ENCODE data around the gene PRSS21. TPM values are rescaled to one million over a fixed set of nuclear protein-coding genes. Genes with fewer than 3 reads are reported as not detected.

PRSS21 gene
- total RNA-seq, 1 experiment from 2014 or later: 1.5 TPM

DNA sequence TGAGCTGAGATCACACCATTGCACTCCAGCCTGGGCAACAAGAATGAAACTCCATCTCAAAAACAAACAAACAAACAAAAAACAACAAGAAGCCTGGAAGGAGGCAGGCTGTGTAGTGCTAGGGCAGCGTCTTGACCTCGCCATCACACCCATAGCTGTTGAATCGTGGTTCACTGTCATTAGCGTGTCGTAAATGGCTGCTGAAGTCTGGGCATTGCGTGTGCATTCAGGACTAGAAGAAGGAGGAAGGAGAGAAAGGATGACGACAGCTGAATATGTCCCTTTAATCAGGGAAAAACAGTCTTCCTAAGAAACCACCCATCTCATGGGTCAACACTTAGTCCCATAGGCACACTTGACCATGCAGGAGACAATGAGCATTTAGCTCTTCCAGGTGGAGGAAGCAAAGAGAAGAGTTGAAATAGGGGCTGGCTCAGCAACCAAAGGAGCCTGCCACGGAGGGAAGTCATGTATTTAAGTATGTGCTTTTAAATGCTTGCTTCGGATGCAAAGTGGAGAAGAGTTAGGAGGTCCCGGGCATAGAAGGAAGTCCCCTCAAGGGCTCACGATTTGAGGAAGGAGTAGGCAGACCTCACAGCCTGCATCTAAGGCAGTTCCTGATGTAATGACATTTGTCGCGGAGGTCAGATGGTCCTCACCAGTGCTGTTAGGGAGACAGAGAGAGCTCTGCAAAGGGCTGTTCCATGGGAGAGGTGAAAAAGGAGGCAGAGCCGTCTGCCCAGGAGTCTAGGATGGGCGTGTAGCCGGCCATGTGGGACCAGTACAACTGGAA lies 32.1 kb downstream of the PRSS21 start (continued):
- TF ChIP-seq CREB1 (CRISPR knock-in tag; IDR thresholded peaks at IDR 0.05): no peak
- TF ChIP-seq NFATC4 (CRISPR knock-in tag; IDR thresholded peaks at IDR 0.05): no peak
- TF ChIP-seq ATF1 (CRISPR knock-in tag; IDR thresholded peaks at IDR 0.05): no peak
- no peak for TF ChIP-seq GTF2I (CRISPR knock-in tag; conservative IDR thresholded peaks at IDR 0.05)
- no peak for TF ChIP-seq KAT7 (CRISPR knock-in tag; IDR thresholded peaks at IDR 0.05; ENCODE audit: borderline replicate concordance)
- TF ChIP-seq, protein P1, sequence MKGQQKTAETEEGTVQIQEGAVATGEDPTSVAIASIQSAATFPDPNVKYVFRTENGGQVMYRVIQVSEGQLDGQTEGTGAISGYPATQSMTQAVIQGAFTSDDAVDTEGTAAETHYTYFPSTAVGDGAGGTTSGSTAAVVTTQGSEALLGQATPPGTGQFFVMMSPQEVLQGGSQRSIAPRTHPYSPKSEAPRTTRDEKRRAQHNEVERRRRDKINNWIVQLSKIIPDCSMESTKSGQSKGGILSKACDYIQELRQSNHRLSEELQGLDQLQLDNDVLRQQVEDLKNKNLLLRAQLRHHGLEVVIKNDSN (CRISPR knock-in tag; IDR thresholded peaks at IDR 0.05): no peak

DNA sequence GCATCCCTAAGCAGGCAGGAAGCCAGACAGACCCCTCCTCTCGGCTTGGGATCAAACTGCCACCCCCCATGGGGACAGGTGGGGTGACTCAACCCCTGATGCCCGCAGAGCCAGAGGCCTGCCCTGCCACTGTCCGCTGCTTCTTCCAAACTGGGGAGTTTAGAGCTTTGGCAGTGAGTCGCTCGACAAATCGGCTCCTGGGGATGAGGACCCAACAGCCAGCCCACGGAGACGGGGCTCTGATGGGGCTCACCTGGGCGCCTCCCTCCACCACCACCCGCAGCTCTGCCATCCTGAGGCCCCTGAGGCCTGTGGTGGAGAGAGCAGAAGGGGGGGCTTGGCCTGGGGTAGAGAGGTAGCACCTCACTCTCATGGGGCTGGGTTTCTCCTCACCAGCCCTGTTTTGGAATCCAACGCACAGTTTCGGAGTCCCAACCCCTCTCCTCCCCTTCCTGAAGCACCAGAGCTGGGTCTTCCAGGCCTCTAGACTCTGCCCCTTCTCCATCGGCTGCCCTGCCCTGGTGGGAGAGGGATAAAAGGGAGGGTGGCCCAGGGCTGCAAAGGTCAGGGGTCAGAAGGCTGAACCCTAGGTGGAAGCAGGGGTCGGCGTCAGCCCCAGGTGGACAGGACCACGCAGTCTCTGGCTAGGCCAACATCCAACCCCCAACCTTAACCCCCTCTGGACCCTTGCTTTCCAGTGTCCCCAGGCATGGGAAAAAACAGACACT lies 35.1 kb downstream of the PRSS21 start:
- POLR2A ChIA-PET: no interaction called here
- H3K27me3 Mint-ChIP-seq (ENCODE audit: low read depth): peaks cover 25% of the 10 kb centered on the region
- no peak overlapping the region for H3K4me3 Mint-ChIP-seq
- H3K9me3 Mint-ChIP-seq: peaks cover 11% of the 10 kb centered on the region
- ATAC-seq: no peak
- H3K36me3 Mint-ChIP-seq: peaks cover 8% of the 10 kb centered on the region
- no peak overlapping the region for H3K27ac Mint-ChIP-seq
- CTCF ChIA-PET: interaction anchor here (2.3 to 3.8 kb wide), 2 partner anchors 13 to 16 kb away, joined by 4 to 27 read pairs; no protein-coding TSS in a partner anchor
- no peak for DNase-seq (ENCODE audit: low spot score)
- H3K4me1 Mint-ChIP-seq: no peaks in the 10 kb centered on the region
- no peak for TF ChIP-seq CREB1 (CRISPR knock-in tag; IDR thresholded peaks at IDR 0.05)
- no peak for TF ChIP-seq TEAD4 (CRISPR knock-in tag; IDR thresholded peaks at IDR 0.05)
- no peak for TF ChIP-seq SP1 (CRISPR knock-in tag; conservative IDR thresholded peaks at IDR 0.05)
- TF ChIP-seq, protein P2, sequence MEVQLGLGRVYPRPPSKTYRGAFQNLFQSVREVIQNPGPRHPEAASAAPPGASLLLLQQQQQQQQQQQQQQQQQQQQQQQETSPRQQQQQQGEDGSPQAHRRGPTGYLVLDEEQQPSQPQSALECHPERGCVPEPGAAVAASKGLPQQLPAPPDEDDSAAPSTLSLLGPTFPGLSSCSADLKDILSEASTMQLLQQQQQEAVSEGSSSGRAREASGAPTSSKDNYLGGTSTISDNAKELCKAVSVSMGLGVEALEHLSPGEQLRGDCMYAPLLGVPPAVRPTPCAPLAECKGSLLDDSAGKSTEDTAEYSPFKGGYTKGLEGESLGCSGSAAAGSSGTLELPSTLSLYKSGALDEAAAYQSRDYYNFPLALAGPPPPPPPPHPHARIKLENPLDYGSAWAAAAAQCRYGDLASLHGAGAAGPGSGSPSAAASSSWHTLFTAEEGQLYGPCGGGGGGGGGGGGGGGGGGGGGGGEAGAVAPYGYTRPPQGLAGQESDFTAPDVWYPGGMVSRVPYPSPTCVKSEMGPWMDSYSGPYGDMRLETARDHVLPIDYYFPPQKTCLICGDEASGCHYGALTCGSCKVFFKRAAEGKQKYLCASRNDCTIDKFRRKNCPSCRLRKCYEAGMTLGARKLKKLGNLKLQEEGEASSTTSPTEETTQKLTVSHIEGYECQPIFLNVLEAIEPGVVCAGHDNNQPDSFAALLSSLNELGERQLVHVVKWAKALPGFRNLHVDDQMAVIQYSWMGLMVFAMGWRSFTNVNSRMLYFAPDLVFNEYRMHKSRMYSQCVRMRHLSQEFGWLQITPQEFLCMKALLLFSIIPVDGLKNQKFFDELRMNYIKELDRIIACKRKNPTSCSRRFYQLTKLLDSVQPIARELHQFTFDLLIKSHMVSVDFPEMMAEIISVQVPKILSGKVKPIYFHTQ (CRISPR knock-in tag; IDR thresholded peaks at IDR 0.05): no peak
- TF ChIP-seq, protein P3, sequence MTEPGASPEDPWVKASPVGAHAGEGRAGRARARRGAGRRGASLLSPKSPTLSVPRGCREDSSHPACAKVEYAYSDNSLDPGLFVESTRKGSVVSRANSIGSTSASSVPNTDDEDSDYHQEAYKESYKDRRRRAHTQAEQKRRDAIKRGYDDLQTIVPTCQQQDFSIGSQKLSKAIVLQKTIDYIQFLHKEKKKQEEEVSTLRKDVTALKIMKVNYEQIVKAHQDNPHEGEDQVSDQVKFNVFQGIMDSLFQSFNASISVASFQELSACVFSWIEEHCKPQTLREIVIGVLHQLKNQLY (CRISPR knock-in tag; IDR thresholded peaks at IDR 0.05): no peak
- TF ChIP-seq RORB (CRISPR knock-in tag; IDR thresholded peaks at IDR 0.05): no peak
- TF ChIP-seq, protein P4, sequence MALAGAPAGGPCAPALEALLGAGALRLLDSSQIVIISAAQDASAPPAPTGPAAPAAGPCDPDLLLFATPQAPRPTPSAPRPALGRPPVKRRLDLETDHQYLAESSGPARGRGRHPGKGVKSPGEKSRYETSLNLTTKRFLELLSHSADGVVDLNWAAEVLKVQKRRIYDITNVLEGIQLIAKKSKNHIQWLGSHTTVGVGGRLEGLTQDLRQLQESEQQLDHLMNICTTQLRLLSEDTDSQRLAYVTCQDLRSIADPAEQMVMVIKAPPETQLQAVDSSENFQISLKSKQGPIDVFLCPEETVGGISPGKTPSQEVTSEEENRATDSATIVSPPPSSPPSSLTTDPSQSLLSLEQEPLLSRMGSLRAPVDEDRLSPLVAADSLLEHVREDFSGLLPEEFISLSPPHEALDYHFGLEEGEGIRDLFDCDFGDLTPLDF (CRISPR knock-in tag; IDR thresholded peaks at IDR 0.05): no peak
- no peak for TF ChIP-seq NR1H2 (CRISPR knock-in tag; IDR thresholded peaks at IDR 0.05)
- TF ChIP-seq, protein P5, sequence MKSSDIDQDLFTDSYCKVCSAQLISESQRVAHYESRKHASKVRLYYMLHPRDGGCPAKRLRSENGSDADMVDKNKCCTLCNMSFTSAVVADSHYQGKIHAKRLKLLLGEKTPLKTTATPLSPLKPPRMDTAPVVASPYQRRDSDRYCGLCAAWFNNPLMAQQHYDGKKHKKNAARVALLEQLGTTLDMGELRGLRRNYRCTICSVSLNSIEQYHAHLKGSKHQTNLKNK (CRISPR knock-in tag; IDR thresholded peaks at IDR 0.05): no peak
- TF ChIP-seq ZNF219 (CRISPR knock-in tag; IDR thresholded peaks at IDR 0.05; ENCODE audit: borderline replicate concordance): no peak

Measured in WTC11 (cell line).